ENCODE measurements around the gene RPL36AL. TPM values are rescaled to one million over a fixed set of nuclear protein-coding genes. Genes with fewer than 3 reads are reported as not detected.

The RPL36AL gene
- total and polyA plus RNA-seq, 4 donors, result 147 to 724 (median 365) TPM

DNA sequence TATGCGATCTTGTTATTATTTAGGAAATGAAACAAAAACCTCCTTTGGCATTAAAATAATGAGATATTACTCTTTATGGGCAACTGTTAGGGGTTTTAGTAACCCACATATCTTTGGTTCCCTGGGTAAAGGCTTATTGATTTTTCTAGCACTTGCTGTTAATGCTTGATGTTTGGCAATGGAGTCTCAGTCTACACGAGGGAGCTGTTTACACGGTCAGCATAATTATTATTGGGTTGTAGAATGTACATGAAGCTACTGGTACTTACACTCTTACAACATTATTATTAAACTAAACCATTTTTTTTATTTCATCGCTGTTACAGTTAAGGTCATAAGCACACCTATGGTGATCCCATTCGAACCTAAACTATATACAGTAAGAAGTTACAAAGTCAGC, 46.4 kb downstream of the RPL36AL start:
- no peaks in the 10 kb centered on the region for H3K27me3 ChIP-seq (ENCODE audit: control insufficient read depth in 1 of 2, insufficient read depth in 2 of 2, low read length in 1 of 2)
- 90 to 92% methylated on average over 5 of the region's 5 CpGs for WGBS, 2 donors

DNA sequence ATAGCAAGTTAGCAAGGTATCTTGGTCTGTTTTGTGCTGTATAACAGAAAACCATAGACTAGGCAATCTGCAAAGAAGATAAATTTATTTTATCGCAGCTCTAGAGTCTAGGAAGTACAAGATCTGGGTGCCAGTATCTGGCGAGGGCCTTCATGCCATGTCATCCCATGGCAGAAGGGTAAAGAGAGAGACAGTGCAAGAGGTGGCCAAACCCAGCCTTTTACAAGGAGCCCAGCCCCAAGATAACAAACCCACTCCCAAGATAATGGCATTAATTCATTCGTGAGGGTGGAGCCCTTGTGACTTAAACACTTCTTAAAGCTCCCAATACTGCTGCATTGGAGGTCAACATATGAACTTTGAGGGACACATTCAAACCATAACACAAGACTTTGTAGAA, 51.1 kb downstream of the RPL36AL start:
- H3K27ac ChIP-seq (ENCODE audit: low read depth in 1 of 2, low read length in 2 of 2), result no peak overlapping the region
- no peaks in the 10 kb centered on the region for H3K9me3 ChIP-seq (ENCODE audit: control insufficient read depth, low read length)
- H3K27me3 ChIP-seq (ENCODE audit: control insufficient read depth in 1 of 2, insufficient read depth in 2 of 2, low read length in 1 of 2), result no peaks in the 10 kb centered on the region
- H3K36me3 ChIP-seq (ENCODE audit: control insufficient read depth in 1 of 2, insufficient read depth in 2 of 2, low read length in 1 of 2), result no peaks in the 10 kb centered on the region
- no peak overlapping the region for H3K4me3 ChIP-seq (ENCODE audit: low read length in 2 of 2)
- ATAC-seq (ENCODE audit: low FRiP score) (no peak), DNase-seq (no peak)
- intact Hi-C loops (cut with DNase I), result no loop called here
- no peaks in the 10 kb centered on the region for H3K4me1 ChIP-seq (ENCODE audit: control insufficient read depth in 1 of 2, insufficient read depth in 2 of 2, low read length in 2 of 2)
- WGBS, 2 donors, result 82 to 87% methylated on average over 3 of the region's 3 CpGs

More for the DNA sequence above, 46.4 kb downstream of the RPL36AL start:
- Histone ChIP-seq H3K27ac (ENCODE audit: low read depth in 1 of 2, low read length in 2 of 2) (no peak overlapping the region), H3K4me1 (ENCODE audit: control insufficient read depth in 1 of 2, insufficient read depth in 2 of 2, low read length in 2 of 2) (no peaks in the 10 kb centered on the region), H3K4me3 (ENCODE audit: low read length in 2 of 2) (no peak overlapping the region), H3K36me3 (ENCODE audit: control insufficient read depth in 1 of 2, insufficient read depth in 2 of 2, low read length in 1 of 2) (peaks cover 0 to 7% of the 10 kb centered on the region in 2 donors), H3K9me3 (ENCODE audit: control insufficient read depth, low read length) (no peaks in the 10 kb centered on the region)
- ATAC-seq (ENCODE audit: low FRiP score) (no peak), DNase-seq (no peak)
- intact Hi-C loops (cut with DNase I), result no loop called here

Other genes with a start within 250 kb of the RPL36AL start
- 100 to 1,000 TPM; 827 to 860 TPM for gene RPS29, start 34.2 kb downstream of the RPL36AL start, total RNA-seq
- gene RPS29, start 34.2 kb downstream of the RPL36AL start, polyA plus RNA-seq, result 1,000 to 10,000 TPM; 4,047 to 6,386 TPM
- 1 to 10 TPM; 5.2 to 5.3 TPM for gene LRR1, start 21.7 kb downstream of the RPL36AL start, total RNA-seq
- 10 to 100 TPM in 1 of 2 donors, 1 to 10 TPM in 1; 5.9 to 14.3 TPM for gene LRR1, start 21.7 kb downstream of the RPL36AL start, polyA plus RNA-seq
- 10 to 100 TPM; 27.8 to 28.9 TPM for gene MGAT2, start 173 bp upstream of the RPL36AL start, total RNA-seq
- 10 to 100 TPM; 10.6 to 15.9 TPM for gene MGAT2, start 173 bp upstream of the RPL36AL start, polyA plus RNA-seq
- gene DNAAF2, start 14.6 kb upstream of the RPL36AL start, total RNA-seq, result 1 to 10 TPM; 4.8 TPM
- 1 to 10 TPM; 3.9 to 4.5 TPM for gene DNAAF2, start 14.6 kb upstream of the RPL36AL start, polyA plus RNA-seq
- 1 to 10 TPM; 1.2 to 3.2 TPM for gene POLE2, start 67.6 kb upstream of the RPL36AL start, total RNA-seq
- 10 to 100 TPM in 1 of 2 donors, 1 to 10 TPM in 1; 5.4 to 13.6 TPM for gene POLE2, start 67.6 kb upstream of the RPL36AL start, polyA plus RNA-seq
- gene KLHDC1, start 72.5 kb upstream of the RPL36AL start, total RNA-seq, result 10 to 100 TPM; 10.1 to 19.4 TPM
- 1 to 10 TPM; 1.4 to 6.2 TPM for gene KLHDC1, start 72.5 kb upstream of the RPL36AL start, polyA plus RNA-seq
- gene KLHDC2, start 147.5 kb upstream of the RPL36AL start, total RNA-seq, result 10 to 100 TPM; 49.1 to 56.3 TPM
- 10 to 100 TPM; 40.2 to 93.7 TPM for gene KLHDC2, start 147.5 kb upstream of the RPL36AL start, polyA plus RNA-seq
- gene NEMF, start 232.2 kb upstream of the RPL36AL start, total RNA-seq, result 10 to 100 TPM; 70.7 to 75.8 TPM
- 10 to 100 TPM; 27.2 to 34.6 TPM for gene NEMF, start 232.2 kb upstream of the RPL36AL start, polyA plus RNA-seq